Mucosa of descending colon (tissue), 3 donors: ENCODE measurements around the gene PLEKHA7. TPM values are rescaled to one million over a fixed set of nuclear protein-coding genes. Genes with fewer than 3 reads are reported as not detected.

ENCODE experiments used
- ATAC-seq: fragments of 200-7000 bp; cut with Tn5 transposase; one replicate; pipeline ENCODE4 v1.9.1; 2020; ENCODE audit warnings: mild to moderate bottlenecking, moderate library complexity
- DNase-seq, 3 donors: peaks; one replicate each; pipeline ENCODE4 v3.0.0-alpha.2; 2020
- H3K36me3 ChIP-seq: fragments of 200-600 bp; one replicate; pipeline ENCODE4 v1.8.0; 2021; ENCODE audit warnings: low read depth, mild to moderate bottlenecking
- H3K4me1 ChIP-seq: fragments of 200-600 bp; one replicate; pipeline ENCODE4 v1.8.0; 2021; ENCODE audit warnings: low read depth, mild to moderate bottlenecking
- H3K4me3 ChIP-seq: fragments of 200-600 bp; one replicate; pipeline ENCODE4 v1.8.0; 2021; ENCODE audit warnings: mild to moderate bottlenecking
- H3K9me3 ChIP-seq: fragments of 200-600 bp; one replicate; pipeline ENCODE4 v1.8.0; 2021; ENCODE audit warnings: mild to moderate bottlenecking
- intact Hi-C, 2 donors: fragments of 100-400 bp; cut with DNase I in 1 of 2; cut with micrococcal nuclease in 1 of 2; formaldehyde crosslinking; loops; one replicate each; pipeline versions ENCODE4 v1.11.0 to v1.11.1; 2022; cut with DNase I, micrococcal nuclease
- total RNA-seq, 3 donors: library from RNA; stranded (reverse); fragmentation: NEBNext Ultra II Directional in 2 of 3; extraction: Animal tissue kit (Norgen Biotek cat#: 25700) in 2 of 3; gene quantifications; one replicate each; pipeline versions ENCODE4 v1.2.1 to v1.2.4, GENCODE V29; 2021 to 2023
- TF ChIP-seq, protein P1 (sequence below): fragments of 200-600 bp; IDR thresholded peaks from one replicate; pipeline ENCODE4 v1.8.0; 2022; ENCODE audit warnings: antibody characterized with exemption, mild to moderate bottlenecking
- donor health status: DM: no; HTN: no; CAD: no; lungs with moderate emphysema.
- donor health status: DM: no; HTN: no; CAD: no.
- donor health status: DM: no; HTN: yes; CAD: no.

The PLEKHA7 gene
- total RNA-seq, 3 donors from 2014 or later = 67.0 to 120 (median 99.6) TPM

DNA sequence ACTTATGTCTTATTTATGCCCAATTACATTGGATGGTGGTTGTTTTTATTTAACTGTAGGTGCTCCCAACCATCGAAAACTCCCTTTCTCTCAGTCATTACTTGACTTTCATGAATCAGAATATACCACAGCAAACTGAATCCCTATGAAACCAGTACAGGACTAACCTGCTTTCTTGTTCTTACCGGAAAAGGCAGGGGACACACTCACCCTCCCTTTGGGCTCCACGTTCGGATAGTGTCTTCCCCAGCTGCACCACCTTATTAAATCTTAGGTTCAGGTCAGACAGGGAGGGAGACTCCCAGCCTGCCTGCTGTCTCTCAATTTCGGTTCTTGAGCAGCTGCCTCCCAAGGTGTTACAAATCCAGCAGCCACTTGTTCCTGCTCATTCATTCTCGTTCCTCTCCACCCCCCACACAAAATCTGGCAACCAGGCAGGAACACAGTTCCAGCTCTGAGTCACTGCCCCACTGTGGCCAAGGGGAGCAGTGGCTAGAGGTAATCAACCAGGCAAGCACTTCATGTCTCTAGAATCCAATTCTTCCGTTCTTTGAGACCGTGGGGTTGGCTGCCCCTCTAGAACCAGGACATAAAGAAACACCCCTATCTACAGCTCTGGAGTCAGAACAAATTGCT, 133.0 kb downstream of the PLEKHA7 start:
- no peaks in the 10 kb centered on the region for H3K36me3 ChIP-seq
- H3K4me1 ChIP-seq = peaks cover 10% of the 10 kb centered on the region
- TF ChIP-seq, protein P1, sequence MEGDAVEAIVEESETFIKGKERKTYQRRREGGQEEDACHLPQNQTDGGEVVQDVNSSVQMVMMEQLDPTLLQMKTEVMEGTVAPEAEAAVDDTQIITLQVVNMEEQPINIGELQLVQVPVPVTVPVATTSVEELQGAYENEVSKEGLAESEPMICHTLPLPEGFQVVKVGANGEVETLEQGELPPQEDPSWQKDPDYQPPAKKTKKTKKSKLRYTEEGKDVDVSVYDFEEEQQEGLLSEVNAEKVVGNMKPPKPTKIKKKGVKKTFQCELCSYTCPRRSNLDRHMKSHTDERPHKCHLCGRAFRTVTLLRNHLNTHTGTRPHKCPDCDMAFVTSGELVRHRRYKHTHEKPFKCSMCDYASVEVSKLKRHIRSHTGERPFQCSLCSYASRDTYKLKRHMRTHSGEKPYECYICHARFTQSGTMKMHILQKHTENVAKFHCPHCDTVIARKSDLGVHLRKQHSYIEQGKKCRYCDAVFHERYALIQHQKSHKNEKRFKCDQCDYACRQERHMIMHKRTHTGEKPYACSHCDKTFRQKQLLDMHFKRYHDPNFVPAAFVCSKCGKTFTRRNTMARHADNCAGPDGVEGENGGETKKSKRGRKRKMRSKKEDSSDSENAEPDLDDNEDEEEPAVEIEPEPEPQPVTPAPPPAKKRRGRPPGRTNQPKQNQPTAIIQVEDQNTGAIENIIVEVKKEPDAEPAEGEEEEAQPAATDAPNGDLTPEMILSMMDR = no peak
- H3K4me3 ChIP-seq = no peak overlapping the region
- no peaks in the 10 kb centered on the region for H3K9me3 ChIP-seq
- no peak for ATAC-seq
- no peak for DNase-seq
- intact Hi-C loops = no loop called here

DNA sequence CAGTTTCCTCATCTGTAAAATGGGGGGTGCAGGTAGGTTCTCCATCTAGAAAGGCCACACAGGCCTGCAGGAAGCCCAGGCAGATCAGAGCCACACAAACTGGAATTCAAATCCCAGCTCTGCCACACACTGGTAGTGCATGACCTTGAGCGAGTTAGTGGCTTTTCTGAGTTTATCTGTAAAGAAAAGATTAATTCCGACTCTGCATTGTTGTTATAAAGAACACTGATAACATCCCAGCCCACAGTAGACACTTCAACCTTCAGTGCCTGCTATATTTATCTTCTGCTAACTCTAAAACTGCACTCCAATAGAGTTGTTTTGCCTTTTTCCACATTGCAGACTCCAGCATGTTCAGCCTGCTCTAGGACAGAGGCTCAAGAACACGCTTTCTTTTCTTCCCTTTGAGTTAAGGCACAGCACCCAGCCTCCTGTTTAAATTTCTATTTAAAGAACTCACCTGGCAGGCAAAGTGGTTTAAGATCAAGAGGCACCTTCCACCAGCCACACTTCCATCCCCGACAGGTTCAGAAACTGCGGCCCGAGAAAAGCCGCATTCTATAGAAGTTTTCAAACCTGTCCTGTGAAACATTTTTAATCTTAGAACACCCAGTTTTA, 133.9 kb downstream of the PLEKHA7 start:
- intact Hi-C loops = no loop called here

DNA sequence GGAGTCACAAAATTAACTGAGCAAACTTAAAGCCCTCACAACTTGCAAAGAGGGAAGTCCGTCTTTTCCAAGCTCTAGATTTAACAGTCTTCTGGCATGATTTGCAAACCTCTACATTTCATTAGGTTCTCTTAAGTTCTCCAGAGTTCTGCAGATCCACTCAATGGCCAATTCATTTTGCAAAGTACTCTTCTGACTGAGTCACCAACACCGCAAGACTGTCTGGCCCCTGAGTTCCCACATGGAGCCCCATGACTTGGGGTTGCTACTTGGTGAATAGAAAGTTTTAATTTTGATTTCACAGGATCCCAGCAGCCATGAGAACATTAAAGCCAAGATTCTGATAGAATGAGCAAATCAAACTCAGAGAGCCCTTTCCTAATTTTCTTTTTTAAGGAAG, 134.5 kb downstream of the PLEKHA7 start:
- Histone ChIP-seq H3K36me3 (no peaks in the 10 kb centered on the region), H3K4me1 (peaks cover 10% of the 10 kb centered on the region), H3K4me3 (no peak overlapping the region), H3K9me3 (no peaks in the 10 kb centered on the region)
- DNase-seq (no peak), ATAC-seq (no peak)
- intact Hi-C loops = no loop called here
- TF ChIP-seq, protein P1 = no peak

More for the DNA sequence above, 133.9 kb downstream of the PLEKHA7 start:
- no peaks in the 10 kb centered on the region for H3K36me3 ChIP-seq
- H3K4me1 ChIP-seq = peaks cover 10% of the 10 kb centered on the region
- DNase-seq (no peak), ATAC-seq (no peak)
- H3K9me3 ChIP-seq = no peaks in the 10 kb centered on the region
- TF ChIP-seq, protein P1 = no peak
- no peak overlapping the region for H3K4me3 ChIP-seq

DNA sequence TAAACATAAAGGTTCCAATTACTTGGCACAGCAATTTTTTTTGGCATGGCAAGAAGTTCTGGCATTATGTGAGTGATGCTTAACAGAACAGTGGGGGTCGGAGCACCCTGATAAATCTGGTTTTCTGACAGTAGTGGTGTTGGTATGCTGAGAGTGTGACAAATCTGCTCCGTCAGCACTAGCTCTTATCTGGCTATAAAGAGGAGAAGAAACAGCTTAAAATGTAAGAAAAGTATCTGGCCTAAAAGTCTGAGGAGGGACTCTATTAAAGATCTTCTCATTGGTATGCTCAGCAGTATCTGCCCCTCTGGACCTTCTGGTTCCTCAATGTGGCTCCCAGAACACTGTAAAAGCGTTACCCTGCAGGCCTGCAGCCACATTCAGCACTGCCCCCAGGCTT, 137.4 kb downstream of the PLEKHA7 start:
- ATAC-seq (no peak), DNase-seq (no peak)
- H3K36me3 ChIP-seq = no peaks in the 10 kb centered on the region
- no peak overlapping the region for H3K4me3 ChIP-seq
- TF ChIP-seq, protein P1 = no peak
- H3K9me3 ChIP-seq = no peaks in the 10 kb centered on the region
- intact Hi-C loops = no loop called here
- H3K4me1 ChIP-seq = peaks cover 7% of the 10 kb centered on the region

DNA sequence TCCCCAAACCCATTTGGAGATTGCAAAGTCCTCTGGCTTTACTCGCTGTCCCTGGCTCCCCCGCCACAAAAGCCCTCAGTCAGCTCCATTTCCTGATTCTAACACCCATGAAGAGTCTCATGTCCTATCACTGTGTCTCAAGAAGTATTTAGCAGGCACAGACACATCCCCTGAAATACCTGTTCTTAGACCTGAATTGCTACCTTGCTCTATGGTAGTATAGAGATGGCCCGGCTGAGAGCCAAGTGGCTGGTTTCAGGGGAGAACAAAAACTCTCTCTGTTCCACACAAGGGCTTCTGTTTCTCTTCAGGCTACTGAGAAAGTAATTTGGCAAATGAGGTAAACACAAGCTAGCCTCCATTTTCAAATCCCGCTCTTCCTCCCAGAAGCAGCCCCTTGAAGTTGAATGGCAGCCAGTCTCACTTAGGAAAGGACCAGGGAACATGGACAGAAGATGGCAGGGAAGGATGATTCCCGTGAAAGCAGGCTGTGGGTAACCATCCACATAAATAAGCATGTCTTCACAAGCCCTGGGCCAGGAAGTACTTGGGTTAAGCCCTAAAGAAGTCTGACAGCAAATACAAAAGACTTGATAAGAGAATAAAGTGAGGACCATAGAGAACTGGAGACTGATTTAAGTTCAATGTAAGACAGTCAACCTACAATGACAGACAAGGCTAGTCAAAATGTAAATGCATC, 138.0 kb downstream of the PLEKHA7 start:
- Histone ChIP-seq H3K4me3 (no peak overlapping the region), H3K36me3 (no peaks in the 10 kb centered on the region), H3K4me1 (peaks cover 7% of the 10 kb centered on the region), H3K9me3 (no peaks in the 10 kb centered on the region)
- TF ChIP-seq, protein P1 = no peak
- intact Hi-C loops = no loop called here
- ATAC-seq (no peak), DNase-seq (no peak)
